K562 (cell line): ENCODE measurements around the gene ACTL8. TPM values are rescaled to one million over a fixed set of nuclear protein-coding genes. Genes with fewer than 3 reads are reported as not detected.
A peak's percentile ranks its signal among the peaks of the same experiment; 100 is the strongest.

Experiments used
- ATAC-seq: fragments of 200-7000 bp; cut with Tn5 transposase; 3 replicates; pipeline ENCODE4 v1.9.1; 2020; ENCODE audit warnings: moderate library complexity
- BruUV-seq: library from RNA; stranded (reverse); fragments of 400-500 nt; replicated peaks from 2 replicates; lab custom pipeline; 2021; lab: Mats Ljungman, UMichigan
- CTCF ChIA-PET: fragments of 300-600 bp; formaldehyde crosslinking; extraction: SDS; loops from one replicate; lab custom pipeline; 2021; ENCODE audit warnings: low intra/inter-chr PET ratio; lab: Yijun Ruan, JAX
- POLR2A ChIA-PET: fragments of 300-600, 350-650 bp; sonication (Branson Sonifier 250); formaldehyde crosslinking; extraction: SDS; loops from one replicate; lab custom pipeline; 2021; ENCODE audit warnings: antibody characterized with exemption, inconsistent platforms; lab: Yijun Ruan, JAX
- DNase-seq, 4 experiments: peaks; one replicate each; pipeline versions ENCODE4 v3.0.0 to v3.0.0-alpha.2; 2011 to 2018; ENCODE audit warnings: low spot score in 3 of 4, mixed read lengths in 3 of 4; ENCODE audit errors: extremely low read depth in 1 of 4
- FAIRE-seq: peaks from 2 replicates; lab custom pipeline; 2011; peaks lifted over from hg19 to GRCh38; lab: Jason Lieb, UNC
- H2AFZ ChIP-seq: 2 replicates; pipeline ENCODE4 v1.6.0; 2011; ENCODE audit warnings: low read depth, low read length, control low read depth, inconsistent platforms
- H3K27ac ChIP-seq: fragments of 200-600 bp; 3 replicates; pipeline ENCODE4 v1.8.0; 2011; ENCODE audit warnings: low read depth, mild to moderate bottlenecking, control low read depth, inconsistent platforms, low read length, moderate library complexity, mixed read lengths; ENCODE audit errors: extremely low read depth
- H3K27me3 ChIP-seq, 2 experiments: fragments of 300-600 bp in 1 of 2; 2 replicates in 1 of 2; 3 replicates in 1 of 2; pipeline versions ENCODE4 v1.6.0 to v1.8.0; 2011; ENCODE audit warnings: inconsistent platforms in 2 of 2, low read length in 2 of 2, mild to moderate bottlenecking in 1 of 2, mixed read lengths in 1 of 2, moderate library complexity in 1 of 2; ENCODE audit not compliant: control insufficient read depth in 2 of 2, insufficient read depth in 2 of 2
- H3K36me3 ChIP-seq: fragments of 300-600 bp; 3 replicates; pipeline ENCODE4 v1.8.0; 2011; ENCODE audit warnings: mild to moderate bottlenecking, low read length, inconsistent platforms; ENCODE audit not compliant: control insufficient read depth, insufficient read depth
- H3K4me1 ChIP-seq, 2 experiments: fragments of 200-600 bp in 1 of 2; replicated peaks in 1 of 2; 2 replicates in 1 of 2; 3 replicates in 1 of 2; pipeline versions ENCODE4 v1.5.1 to v1.8.0; 2011; ENCODE audit warnings: inconsistent platforms in 2 of 2, low read length in 2 of 2, mild to moderate bottlenecking in 1 of 2, mixed read lengths in 1 of 2, moderate library complexity in 1 of 2; ENCODE audit not compliant: control insufficient read depth in 2 of 2, insufficient read depth in 2 of 2
- H3K4me2 ChIP-seq: 2 replicates; pipeline ENCODE4 v1.6.1; 2011; ENCODE audit warnings: low read length, control low read depth, inconsistent platforms, mixed read lengths; ENCODE audit not compliant: insufficient read depth
- H3K4me3 ChIP-seq: fragments of 200-600 bp; sonication (generic), shearing (Covaris generic); 2 replicates; pipeline ENCODE4 v1.5.1; 2016; ENCODE audit warnings: control low read depth, inconsistent platforms
- H3K79me2 ChIP-seq: fragments of 200-600 bp; 3 replicates; pipeline ENCODE4 v1.8.0; 2011; ENCODE audit warnings: low read length, inconsistent platforms; ENCODE audit not compliant: control insufficient read depth, insufficient read depth
- H3K9ac ChIP-seq, 2 experiments: 2 replicates each; pipeline versions ENCODE4 v1.6.0 to v1.6.1; 2011; ENCODE audit warnings: low read depth in 2 of 2, low read length in 2 of 2, control low read depth in 1 of 2, inconsistent platforms in 1 of 2, mild to moderate bottlenecking in 1 of 2, mixed read lengths in 1 of 2; ENCODE audit not compliant: insufficient read depth in 1 of 2
- H3K9me1 ChIP-seq: one replicate; pipeline ENCODE4 v1.6.0; 2011; ENCODE audit warnings: inconsistent platforms, mild to moderate bottlenecking, low read length, moderate library complexity; ENCODE audit not compliant: control insufficient read depth, insufficient read depth
- H3K9me3 ChIP-seq: replicated peaks from 2 replicates; pipeline ENCODE4 v1.5.1; 2011; ENCODE audit warnings: low read depth, low read length, inconsistent platforms; ENCODE audit not compliant: control insufficient read depth, insufficient read depth
- H4K20me1 ChIP-seq: replicated peaks from 2 replicates; pipeline ENCODE4 v1.6.1; 2011; ENCODE audit warnings: low read length, inconsistent platforms, mixed read lengths; ENCODE audit not compliant: control insufficient read depth, insufficient read depth
- C11orf30 ChIP-seq: fragments of 450-650 bp; IDR thresholded peaks from 2 replicates; pipeline ENCODE4 v1.6.1; 2016; ENCODE audit warnings: low read depth, mild to moderate bottlenecking
- CREB1 ChIP-seq, 2 experiments: sonication (generic) in 1 of 2; formaldehyde crosslinking in 1 of 2; IDR thresholded peaks; 2 replicates each; pipeline versions ENCODE4 v1.6.1 to v1.8.0; 2012 to 2022; ENCODE audit warnings: inconsistent platforms in 1 of 2, mild to moderate bottlenecking in 1 of 2, missing genetic modification reagents in 1 of 2, moderate library complexity in 1 of 2
- MAFK ChIP-seq: IDR thresholded peaks from 2 replicates; pipeline ENCODE4 v1.6.1; 2011; ENCODE audit warnings: low read length, improper control_type of control experiment
- NFE2 ChIP-seq: IDR thresholded peaks from 2 replicates; pipeline ENCODE4 v1.6.1; 2014; ENCODE audit warnings: antibody characterized with exemption, low read depth
- NFIC ChIP-seq: fragments of 450-650 bp; IDR thresholded peaks from 2 replicates; pipeline ENCODE4 v1.6.1; 2017; ENCODE audit warnings: mild to moderate bottlenecking, inconsistent platforms
- ZFP30 ChIP-seq: fragments of 250-450 bp; sonication (Bioruptor Pico); IDR thresholded peaks from 2 replicates; pipeline ENCODE4 v1.8.0; 2022; ENCODE audit warnings: moderate library complexity, mild to moderate bottlenecking, inconsistent platforms, borderline replicate concordance
- ZNF263 ChIP-seq: sonication (generic); formaldehyde crosslinking; IDR thresholded peaks from 2 replicates; pipeline ENCODE4 v1.8.0; 2022; ENCODE audit warnings: mild to moderate bottlenecking, missing genetic modification reagents, borderline replicate concordance
- ZNF316 ChIP-seq: fragments of 450-650 bp; IDR thresholded peaks from 2 replicates; pipeline ENCODE4 v1.6.1; 2016
- WGBS: fragments of 100-300 bp; shearing (Covaris generic); methylation state at CpG from one replicate; pipeline ENCODE4 v1.1.6; 2016; ENCODE audit warnings: low coverage, mixed read lengths; ENCODE audit not compliant: insufficient coverage; ENCODE audit errors: missing lambda C conversion rate; 5-methylcytosine and 5-hydroxymethylcytosine counted together
- in situ Hi-C: fragments of 300-500 bp; cut with MboI; formaldehyde crosslinking; loops from 4 replicates; pipeline ENCODE4 v1.15.0; 2018; ENCODE audit warnings: inconsistent platforms, mixed read lengths
- intact Hi-C: fragments of 100-400 bp; cut with micrococcal nuclease; formaldehyde crosslinking; loops from 2 replicates; pipeline ENCODE4 v1.14.2; 2022
- polyA plus RNA-seq, 8 experiments: library from polyadenylated mRNA; depleted of rRNA in 4 of 8; stranded (reverse) in 5 of 8; unstranded in 3 of 8; fragments of >200 nt; fragmentation: Nextera tagmentation in 2 of 8; fragmentation: Illumina TruSeq in 1 of 8; extraction: Ambion mirVana in 2 of 8; extraction: Trizol in 1 of 8; gene quantifications; 2 replicates each; pipeline versions ENCODE4 v1.2.1 to v1.2.3, GENCODE V29; 2011 to 2014; ENCODE audit warnings: inconsistent platforms in 1 of 8, missing spikeins in 1 of 8
- total RNA-seq, 7 experiments: library from RNA; depleted of rRNA in 6 of 7; stranded (reverse); fragments of >200 nt in 6 of 7; fragmentation: Illumina TruSeq in 2 of 7; extraction: Trizol in 2 of 7; gene quantifications; 2 replicates each; pipeline versions ENCODE4 v1.2.1 to v1.2.3, GENCODE V29; 2011 to 2021; ENCODE audit warnings: low replicate concordance in 1 of 7

ACTL8 gene
- total and polyA plus RNA-seq, 9 of the 15 experiments (the other 6 are each of a cell fraction or from before 2014, with no cell fraction given): 0.30 to 3.3 (median 1.6) TPM

- Histone ChIP-seq H3K4me2 (no peak overlapping the region), H3K4me3 (no peak overlapping the region), H3K36me3 (no peaks in the 10 kb centered on the region), H3K9ac (no peak overlapping the region), H3K79me2 (no peaks in the 10 kb centered on the region), H3K9me3 (no peaks in the 10 kb centered on the region), H4K20me1 (peaks cover 13% of the 10 kb centered on the region; the same call in 1 of the 2 replicates), H2AFZ (no peak overlapping the region), H3K27ac (no peak overlapping the region), H3K27me3 (peaks cover 14 to 50% of the 10 kb centered on the region in 2 experiments; a peak in 4 of 5 replicates), H3K4me1 (no peaks in the 10 kb centered on the region; a peak in 1 of 5 replicates), H3K9me1 (no peaks in the 10 kb centered on the region)
- BruUV-seq: no TSS peak
- peak; percentile 55 for FAIRE-seq
- intact Hi-C loops (no loop called here), in situ Hi-C loops (no loop called here)
- WGBS: 1% methylated on average over 10 of the region's 10 CpGs
- peak in 3 of 4 experiments; percentile 16 to 39 (median 18) for DNase-seq
- ChIA-PET POLR2A (interaction anchor here (0.5 to 0.6 kb wide), 3 partner anchors 59 to 963 kb away, joined by 3 to 5 read pairs (median 4); no protein-coding TSS in a partner anchor), CTCF (no interaction called here)
- TF ChIP-seq ZNF316 (0 out of 2 replicates have a peak, but pooled peaks have one; percentile 24), ZNF263 (no peak), NFIC (no peak), ZFP30 (CRISPR knock-in tag) (no peak), MAFK (0 out of 2 replicates have a peak, but pooled peaks have one; percentile 21), C11orf30 (peak; percentile 54), NFE2 (peak; percentile 58; the same call in 1 of the 2 replicates), CREB1 (IDR thresholded peaks at IDR 0.05) (no peak), CREB1 (CRISPR knock-in tag; IDR thresholded peaks at IDR 0.05) (no peak)
- ATAC-seq: peak; percentile 68
Measured at GRCh38 chr1:17768651-17769241, 13.6 kb downstream of the ACTL8 start.
